ENCODE results near the gene AKAP13.

Gene AKAP13

GRCh38 chr15:85717212-85717611 is 336.8 kb downstream of the AKAP13 start:
- FAIRE-seq: no peak

DNA sequence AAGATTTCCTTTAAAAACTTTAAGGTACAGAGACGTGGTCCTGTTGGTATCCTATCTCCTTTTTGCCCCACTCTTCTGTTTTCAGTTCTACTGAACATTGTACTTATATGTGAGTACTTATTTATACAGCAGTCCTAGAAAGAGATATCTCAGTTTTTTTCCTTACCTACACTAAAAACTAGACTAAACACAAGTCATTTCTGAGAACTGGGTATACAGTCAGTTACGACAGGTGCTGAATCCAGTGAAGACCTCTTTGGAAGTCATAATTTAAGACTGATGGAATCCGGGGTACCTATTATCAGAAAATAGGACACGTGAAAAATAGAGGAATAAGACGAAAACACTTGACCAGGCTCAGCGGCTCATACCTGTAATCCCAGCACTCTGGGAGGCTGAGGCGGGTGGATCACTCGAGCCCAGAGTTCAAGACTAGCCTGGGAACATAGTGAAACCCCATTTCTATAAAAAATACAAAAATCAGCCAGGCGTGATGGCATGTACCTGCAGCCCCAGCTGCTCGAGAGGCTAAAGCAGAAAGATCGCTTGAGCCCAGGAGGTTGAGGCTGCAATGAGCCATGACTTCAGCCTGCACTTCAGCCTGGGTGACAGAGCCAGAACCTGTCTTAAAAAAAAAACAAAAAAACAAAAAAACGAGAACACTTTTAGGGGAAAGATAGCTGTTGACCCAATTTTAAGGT is 338.0 kb downstream of the AKAP13 start:
- no peak for FAIRE-seq

- no peak for FAIRE-seq
These were observed 338.6 kb downstream of the AKAP13 start for GRCh38 chr15:85718981-85719380.

- no peak for FAIRE-seq
These were observed 342.2 kb downstream of the AKAP13 start for GRCh38 chr15:85722374-85723152.

DNA sequence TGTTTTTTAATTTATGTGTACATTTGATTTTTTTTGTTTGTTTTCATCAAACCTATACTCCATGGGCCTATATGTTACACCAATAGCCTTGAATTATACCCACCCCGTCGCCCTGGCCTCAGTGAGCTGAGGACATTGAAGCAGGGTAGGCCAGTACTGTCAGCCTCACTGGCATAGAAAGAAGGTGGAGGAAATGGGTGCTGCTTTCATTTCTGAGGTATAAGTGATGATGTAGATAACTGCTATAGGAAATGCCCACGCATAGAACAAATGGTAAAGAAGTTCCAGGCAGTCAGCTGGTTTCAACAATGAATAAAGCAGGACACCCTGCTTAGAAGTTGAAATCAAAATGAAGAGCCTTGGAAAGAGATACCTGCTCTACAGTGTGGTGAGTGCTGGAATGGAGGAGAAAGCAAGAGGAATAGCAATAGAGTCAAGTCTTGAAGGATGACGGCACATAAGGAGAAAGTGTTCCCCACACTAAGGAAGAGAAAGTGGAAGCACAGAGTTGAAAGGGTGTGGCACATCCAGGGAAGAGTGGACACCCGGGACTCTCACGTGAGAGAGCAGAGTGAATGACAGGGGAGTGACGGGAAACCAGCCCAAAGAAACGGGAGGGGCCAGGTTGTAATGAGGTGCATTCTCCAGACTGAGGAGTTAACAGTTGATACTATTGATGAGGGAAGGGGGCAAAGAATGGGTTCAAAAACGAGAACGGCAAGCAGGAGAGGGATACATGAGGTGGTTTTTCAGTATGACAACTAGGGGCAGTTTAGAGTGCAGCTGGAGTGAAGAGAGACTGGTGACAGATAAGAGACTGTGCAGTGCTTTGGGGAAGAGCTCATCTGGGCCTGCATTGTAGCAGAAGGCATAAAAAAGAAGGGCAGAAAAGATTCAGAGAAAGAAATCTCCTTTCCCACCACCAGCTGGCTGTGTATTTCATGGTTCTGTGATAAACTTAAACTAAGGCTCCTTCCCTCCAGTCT is 343.9 kb downstream of the AKAP13 start:
- no peak for FAIRE-seq

GRCh38 chr15:85725019-85725418 is 344.6 kb downstream of the AKAP13 start:
- FAIRE-seq: no peak

GRCh38 chr15:85725564-85725963 is 345.2 kb downstream of the AKAP13 start:
- no peak for FAIRE-seq

DNA sequence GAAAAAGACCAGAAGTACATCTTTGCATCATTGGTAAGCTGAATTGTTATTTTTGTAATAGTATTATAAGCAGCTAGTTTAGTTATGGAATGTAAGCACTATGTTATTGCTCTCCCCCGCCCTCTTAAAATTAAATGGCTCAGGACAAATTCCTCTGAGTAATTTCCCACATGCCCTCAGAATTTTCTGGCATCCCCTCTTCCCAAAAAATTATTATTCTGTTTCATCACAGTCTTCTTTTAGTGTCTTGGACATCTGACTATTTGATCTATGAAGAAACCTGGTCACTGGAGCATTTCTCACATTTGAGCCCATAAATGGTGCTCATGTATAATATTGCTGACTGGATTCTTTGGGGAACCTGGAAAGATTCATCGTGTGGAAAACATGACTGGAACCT is 346.1 kb downstream of the AKAP13 start:
- FAIRE-seq: no peak

GRCh38 chr15:85727068-85727467 is 346.7 kb downstream of the AKAP13 start:
- FAIRE-seq: no peak

- FAIRE-seq: no peak
These were observed 349.8 kb downstream of the AKAP13 start for GRCh38 chr15:85730001-85730820.

- FAIRE-seq: no peak
These were observed 353.0 kb downstream of the AKAP13 start for GRCh38 chr15:85733416-85733815.

DNA sequence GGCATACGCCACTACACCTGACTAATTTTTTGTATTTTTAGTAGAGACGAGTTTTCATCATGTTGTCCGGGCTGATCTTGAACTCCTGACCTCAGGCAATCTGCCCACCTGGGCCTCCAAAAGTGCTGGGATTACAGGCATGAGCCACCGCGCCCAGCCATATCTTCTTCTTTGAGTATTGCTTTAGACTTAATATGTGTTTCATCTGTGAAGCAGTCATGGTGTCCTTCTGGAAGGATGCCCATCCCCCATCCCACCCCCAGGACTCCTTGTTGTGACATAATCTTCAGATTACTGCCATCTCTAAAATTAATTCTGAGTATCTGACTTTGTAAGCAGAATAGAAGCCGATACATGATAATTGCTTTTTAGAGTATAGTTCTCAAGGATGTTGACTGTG is 356.7 kb downstream of the AKAP13 start:
- FAIRE-seq: no peak

- no peak for FAIRE-seq
These were observed 360.6 kb downstream of the AKAP13 start for GRCh38 chr15:85741021-85741421.

- FAIRE-seq: no peak
These were observed 361.3 kb downstream of the AKAP13 start for GRCh38 chr15:85741662-85742061.

GRCh38 chr15:85742186-85742821 is 361.9 kb downstream of the AKAP13 start:
- FAIRE-seq: no peak

GRCh38 chr15:85743392-85744055 is 363.1 kb downstream of the AKAP13 start:
- no peak for FAIRE-seq

DNA sequence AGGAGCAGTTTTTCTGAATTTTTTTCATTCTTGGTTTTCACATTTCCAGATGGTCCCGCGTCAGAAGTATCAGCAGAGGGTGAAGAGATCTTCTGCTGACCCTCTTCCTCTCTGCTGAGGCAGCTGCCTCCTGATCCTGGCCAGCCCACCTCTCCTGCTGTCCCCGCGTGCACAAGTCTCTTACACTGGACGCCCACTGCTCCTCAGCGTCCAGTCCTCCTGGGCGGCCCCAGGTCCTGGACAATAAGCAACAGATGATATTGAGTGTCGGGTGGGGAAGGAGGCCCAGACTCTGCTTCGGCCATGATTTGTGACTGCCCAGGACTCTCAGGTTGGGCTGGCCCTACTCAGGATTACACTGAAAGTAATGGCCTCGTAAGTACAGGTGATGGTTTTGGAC is 364.2 kb downstream of the AKAP13 start:
- no peak for FAIRE-seq

DNA sequence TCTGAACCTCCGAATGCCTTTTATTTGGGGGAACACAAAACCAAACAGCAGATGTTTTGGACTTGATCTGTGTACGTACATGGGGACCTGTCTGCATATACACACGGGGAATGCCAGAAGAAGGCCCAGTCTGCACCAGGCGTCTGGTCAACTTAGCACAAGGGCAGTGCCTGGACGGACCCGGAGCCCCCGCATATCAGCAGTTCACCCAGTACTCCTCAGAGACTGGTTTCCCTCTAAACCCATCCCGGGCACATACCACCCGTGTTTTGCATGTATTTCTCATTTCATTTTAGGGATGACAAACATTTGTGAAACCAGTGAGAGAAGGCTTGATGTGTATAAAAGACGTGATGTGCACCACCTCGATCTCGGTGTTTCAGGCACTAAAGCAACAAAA is 364.6 kb downstream of the AKAP13 start:
- FAIRE-seq: no peak

- no peak for FAIRE-seq
These were observed 365.2 kb downstream of the AKAP13 start for GRCh38 chr15:85745525-85746150.

DNA sequence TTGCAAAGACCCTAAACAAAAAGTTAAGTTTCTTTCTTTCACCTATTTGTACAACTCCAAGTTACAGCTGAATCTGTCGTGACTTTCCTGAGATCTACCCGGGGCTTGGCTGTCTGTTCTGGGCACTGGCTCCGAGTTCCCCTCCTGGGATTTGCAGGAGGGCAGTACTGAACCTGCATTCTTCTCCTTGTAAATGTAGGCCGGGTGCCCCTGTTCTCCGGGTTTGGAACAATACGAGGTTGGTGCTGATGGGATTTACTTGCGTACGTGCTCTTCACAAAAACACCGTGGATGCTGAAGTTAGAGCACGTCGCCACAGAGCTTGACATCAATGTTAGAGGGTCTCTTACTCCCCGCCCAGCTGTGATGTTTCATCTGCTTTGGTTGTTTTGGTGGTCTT is 366.2 kb downstream of the AKAP13 start:
- FAIRE-seq: no peak

- FAIRE-seq: no peak
These were observed 367.8 kb downstream of the AKAP13 start for GRCh38 chr15:85748176-85748575.

Measured in colon (tissue), 2 donors.